Measurements from ENCODE around the gene URM1.

URM1 gene

GRCh38 chr9:128385496-128386460 lies 14.6 kb downstream of the URM1 start:
- no peak for DNase-seq (ENCODE audit: low read depth)

GRCh38 chr9:128388150-128388549 lies 17.0 kb downstream of the URM1 start:
- DNase-seq (ENCODE audit: low read depth): no peak

- no peak for DNase-seq (ENCODE audit: low read depth)
These were observed 18.4 kb downstream of the URM1 start for GRCh38 chr9:128389395-128390149.

GRCh38 chr9:128390150-128390812 lies 19.1 kb downstream of the URM1 start:
- DNase-seq (ENCODE audit: low read depth): no peak

GRCh38 chr9:128390813-128391711 lies 19.9 kb downstream of the URM1 start:
- no peak for DNase-seq (ENCODE audit: low read depth)

- DNase-seq (ENCODE audit: low read depth): no peak
These were observed 20.8 kb downstream of the URM1 start for GRCh38 chr9:128391956-128392301.

DNA sequence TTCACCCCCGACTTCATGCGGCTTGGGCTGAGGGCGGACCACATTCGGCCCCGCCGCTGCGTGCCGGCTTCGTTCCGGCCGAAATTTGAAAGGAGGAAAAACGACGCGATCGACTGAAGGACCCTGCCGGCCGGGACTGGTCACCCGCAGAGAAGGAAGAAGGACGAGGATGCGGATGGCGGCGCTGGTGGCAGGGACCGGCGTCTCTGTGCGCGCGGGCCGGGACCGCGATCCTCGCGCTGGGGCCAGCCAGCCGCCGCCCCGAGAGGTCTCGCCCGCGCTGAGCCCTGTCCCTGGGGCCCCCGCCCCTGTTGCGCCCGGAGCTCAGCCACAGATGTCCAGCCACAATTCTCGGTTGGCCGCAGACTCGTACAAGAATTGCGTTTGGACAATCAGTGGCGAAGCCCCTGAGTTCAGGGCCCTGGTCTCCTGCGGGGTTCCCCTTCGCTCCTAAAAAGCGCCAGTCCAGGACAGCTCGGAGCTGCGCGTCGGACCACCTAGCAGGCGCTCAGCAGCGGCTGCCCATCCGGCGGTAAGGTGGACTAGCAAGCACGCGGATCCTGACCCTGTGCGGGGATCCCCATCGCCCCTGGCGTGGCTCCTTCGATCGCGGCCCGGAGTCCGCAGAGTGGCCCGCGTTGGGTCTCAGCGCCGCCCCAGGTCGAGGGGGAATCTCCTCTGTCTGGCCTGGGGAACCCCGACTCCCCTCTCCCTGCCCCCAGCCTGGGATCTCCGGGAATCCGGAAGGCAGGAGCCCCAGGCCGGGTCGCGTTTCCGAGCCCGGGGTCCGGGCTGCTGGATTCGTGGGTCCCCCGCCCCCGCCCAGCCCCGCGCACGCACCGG lies 21.3 kb downstream of the URM1 start:
- DNase-seq (ENCODE audit: low read depth): no peak

DNA sequence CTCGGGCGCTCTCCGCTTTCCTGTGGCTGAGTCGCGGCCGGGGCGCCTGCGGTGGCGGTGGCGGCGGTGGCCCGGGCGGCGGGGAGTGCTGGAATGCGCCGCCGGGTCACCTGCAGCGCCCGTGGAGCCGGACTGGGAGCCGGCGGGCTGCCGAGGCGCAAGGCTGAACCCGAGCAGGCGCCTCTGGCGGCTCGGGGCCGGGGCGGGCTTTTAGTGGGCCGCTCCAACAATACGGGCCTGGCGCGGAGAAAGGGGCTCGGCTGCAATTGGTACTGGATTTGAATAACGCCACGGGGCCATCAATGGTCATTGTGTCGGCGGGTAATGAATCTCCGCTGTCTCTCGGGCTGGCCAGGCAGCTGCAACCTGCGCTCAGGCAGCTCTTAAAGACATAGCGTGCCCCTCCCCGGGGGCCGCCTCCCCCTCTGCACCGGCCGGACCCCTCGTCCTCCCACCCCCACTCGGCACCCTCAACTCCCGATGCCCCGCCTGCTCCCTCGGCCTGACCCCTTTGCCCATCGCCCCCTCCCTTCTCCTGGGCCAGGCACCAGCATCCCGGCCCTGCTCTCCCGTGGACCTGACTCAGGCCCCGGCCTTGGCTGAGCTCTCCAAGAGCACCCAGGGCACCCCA lies 22.1 kb downstream of the URM1 start:
- no peak for DNase-seq (ENCODE audit: low read depth)

GRCh38 chr9:128393970-128394369 lies 22.8 kb downstream of the URM1 start:
- DNase-seq (ENCODE audit: low read depth): no peak

DNA sequence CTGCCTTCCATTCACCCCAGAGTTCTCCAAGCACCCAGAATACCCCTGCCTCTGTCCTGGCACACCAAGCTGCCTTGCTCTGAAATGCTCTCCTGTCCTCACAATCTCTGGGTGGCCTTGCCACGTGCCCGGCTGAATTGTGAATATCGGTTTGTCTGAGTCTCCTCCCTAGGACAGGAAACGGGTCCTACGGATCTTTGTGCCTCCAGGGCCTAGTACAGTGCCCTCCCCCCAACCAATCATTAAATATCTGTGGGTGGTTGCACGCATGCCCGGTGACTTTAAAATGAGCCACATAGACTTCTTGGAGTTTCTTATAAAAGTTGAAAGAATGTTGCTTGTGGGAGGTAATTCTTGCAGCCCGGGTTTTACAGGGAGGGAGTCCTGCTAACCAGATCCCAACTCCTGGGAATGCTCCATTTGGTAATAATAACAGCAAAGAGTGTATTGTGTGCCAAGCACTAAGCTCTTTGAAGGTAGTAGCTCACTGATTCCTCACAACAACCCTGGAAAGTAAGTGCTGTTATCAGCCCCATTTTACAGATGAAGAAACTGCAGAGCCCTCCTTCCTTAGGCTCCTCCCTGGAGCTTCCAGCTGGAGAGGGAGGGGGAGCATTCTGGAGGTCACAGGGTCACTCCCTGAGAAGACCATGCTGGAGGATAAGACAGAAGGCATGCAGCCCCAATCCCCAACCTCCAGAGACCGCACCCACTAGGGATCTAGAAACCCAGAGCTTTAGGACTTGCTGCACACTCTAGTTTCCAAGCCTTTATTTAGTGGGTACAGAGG lies 23.4 kb downstream of the URM1 start:
- no peak for DNase-seq (ENCODE audit: low read depth)

GRCh38 chr9:128396970-128397613 lies 25.9 kb downstream of the URM1 start:
- no peak for DNase-seq (ENCODE audit: low read depth)

- no peak for DNase-seq (ENCODE audit: low read depth)
These were observed 26.7 kb downstream of the URM1 start for GRCh38 chr9:128397831-128398230.

DNA sequence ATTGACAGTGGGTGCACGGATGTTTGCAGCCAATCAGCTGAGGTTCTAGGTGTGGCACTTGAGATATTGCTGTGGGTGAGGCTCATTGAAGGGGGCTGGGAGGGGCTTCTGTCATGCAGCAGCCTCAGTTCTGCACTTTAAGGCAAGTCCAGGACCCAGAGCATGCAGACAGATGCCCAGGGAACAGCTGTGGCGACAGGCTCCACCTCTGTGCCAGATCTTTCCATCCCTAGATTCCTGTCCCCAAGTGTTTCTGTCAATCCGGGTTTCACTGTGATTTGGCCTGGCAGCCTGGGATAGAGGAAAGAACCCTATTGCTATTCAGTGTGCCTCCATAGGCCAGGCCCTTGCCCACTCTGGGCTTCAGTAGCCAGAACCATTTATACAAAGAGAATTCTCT lies 28.7 kb downstream of the URM1 start:
- no peak for DNase-seq (ENCODE audit: low read depth)

- no peak for DNase-seq (ENCODE audit: low read depth)
These were observed 33.4 kb downstream of the URM1 start for GRCh38 chr9:128404560-128404959.

GRCh38 chr9:128405077-128405779 lies 34.1 kb downstream of the URM1 start:
- DNase-seq (ENCODE audit: low read depth): no peak

DNA sequence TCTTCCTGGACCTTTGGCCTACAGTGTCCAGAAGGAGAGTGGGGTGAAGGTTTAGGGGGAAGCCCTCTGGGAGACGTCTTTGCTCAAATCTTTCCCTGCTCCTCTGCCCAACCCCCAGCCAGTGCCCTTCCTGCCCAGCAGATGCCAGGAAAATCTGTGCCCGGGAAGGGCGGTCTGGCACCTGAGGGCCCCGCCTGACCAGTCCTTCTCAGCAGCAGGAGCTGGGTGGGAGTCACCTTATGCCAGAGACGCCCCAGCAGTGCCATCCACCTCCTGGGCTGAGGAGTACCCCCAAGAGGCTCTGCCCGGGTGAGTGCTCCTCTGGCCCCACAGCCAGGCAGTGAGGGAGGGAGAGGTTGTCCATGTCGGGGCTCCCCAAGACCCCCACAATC lies 34.6 kb downstream of the URM1 start:
- DNase-seq (ENCODE audit: low read depth): no peak

DNA sequence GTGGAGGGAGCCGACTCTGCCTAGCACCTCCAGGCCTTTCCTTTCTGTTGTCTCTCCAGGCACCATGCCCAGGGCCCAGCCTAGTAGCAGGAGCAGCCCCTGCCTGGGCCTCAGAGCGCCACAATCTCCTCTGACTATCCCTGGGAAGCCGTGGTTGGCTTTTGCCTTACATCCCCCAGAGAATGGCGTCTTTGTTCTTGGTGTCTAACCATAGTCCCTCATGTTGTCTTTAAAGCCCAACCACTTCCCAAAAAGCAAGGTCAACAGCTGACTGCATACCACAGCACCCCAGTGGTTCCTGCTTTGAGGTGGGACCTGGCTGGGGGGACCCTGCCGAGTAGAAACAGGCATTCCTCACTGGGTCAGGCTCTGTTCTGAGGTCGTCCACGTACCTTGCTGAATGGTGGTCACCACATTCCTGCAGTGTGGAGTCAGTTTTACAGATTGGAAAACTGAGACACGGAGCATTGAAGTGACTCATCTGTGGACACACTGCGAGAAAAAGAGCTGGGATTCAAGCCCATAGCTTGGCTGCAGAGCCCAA lies 35.7 kb downstream of the URM1 start:
- no peak for DNase-seq (ENCODE audit: low read depth)

DNA sequence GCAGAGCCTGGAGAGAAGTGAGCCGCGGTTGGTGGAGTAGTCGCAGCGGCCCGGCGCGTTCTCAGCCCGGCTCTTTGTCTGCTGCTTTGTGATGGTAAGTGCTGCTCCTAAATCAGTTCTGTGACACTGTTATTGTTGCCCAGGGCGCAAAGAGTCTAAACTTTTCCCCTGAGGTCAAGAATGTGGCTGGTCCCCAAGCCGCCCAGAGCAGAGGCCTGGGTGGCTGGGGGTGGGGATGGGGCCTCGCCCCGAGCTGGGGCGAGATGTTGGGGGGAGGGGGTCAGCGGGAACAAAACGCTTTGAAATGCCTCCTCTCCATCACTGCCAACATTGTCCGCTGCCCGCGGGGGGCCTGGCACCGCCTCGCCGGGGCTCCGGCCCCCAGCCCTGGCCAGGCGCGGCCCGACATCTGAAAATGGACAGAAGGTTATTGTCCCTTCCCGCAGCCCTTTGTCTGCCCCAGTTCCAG lies 37.8 kb downstream of the URM1 start:
- DNase-seq (ENCODE audit: low read depth): no peak

All from fibroblast of the conjunctiva (primary cell).